Uterus (tissue), 2 donors: ENCODE results near the gene SNX15.

Experiments
- POLR2A ChIP-seq, 2 donors: fragments of 450-650 bp; IDR thresholded peaks; one replicate each; pipeline ENCODE4 v1.6.1; 2016; ENCODE audit warnings: antibody characterized with exemption in 2 of 2, mild to moderate bottlenecking in 1 of 2, moderate library complexity in 1 of 2
- TF ChIP-seq, protein P1 (sequence below), 4 experiments: fragments of 200-600 bp in 2 of 4; fragments of 450-650 bp in 2 of 4; sonication (generic) in 2 of 4; IDR thresholded peaks; one replicate each; pipeline ENCODE4 v1.5.1; 2016 to 2019; ENCODE audit warnings: antibody characterized with exemption in 4 of 4, mild to moderate bottlenecking in 2 of 4, moderate library complexity in 1 of 4

DNA sequence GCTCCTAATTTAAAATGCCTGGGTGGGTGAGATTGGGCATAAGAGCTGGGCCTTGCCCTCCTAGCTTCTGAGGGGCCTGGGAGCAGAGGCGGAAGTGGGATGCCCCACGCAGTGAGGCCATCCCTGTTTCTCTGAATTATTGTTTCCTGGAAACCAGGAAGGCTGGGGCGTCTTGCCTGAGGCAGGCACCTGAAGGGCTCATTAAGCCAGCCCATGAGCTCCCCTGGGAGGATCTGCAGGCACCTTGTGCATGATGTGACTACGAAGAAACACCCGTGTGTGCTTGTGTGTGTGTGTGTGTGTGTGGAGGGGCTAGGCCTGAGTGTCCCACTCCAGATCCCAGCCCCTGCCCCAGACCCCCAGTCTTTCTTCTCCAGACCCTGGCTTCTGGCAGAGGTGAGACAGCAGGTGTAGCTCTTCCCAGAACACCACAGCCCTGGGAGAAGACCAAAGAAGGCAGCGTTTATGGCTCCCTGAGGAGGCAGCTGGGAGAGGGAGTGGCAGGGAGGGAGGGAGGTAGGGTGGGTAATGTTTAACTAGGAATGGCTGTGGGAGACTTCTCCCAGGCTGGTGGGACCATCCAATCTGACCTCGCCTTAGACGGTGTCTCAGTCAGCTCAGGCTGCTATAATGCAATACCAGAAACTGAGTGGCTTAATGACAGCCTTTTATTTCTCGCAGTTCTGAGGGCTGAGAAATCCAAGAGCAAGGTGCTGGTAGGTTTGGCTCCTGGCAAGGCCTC is 28.4 kb upstream of the SNX15 start:
- TF ChIP-seq, protein P1, sequence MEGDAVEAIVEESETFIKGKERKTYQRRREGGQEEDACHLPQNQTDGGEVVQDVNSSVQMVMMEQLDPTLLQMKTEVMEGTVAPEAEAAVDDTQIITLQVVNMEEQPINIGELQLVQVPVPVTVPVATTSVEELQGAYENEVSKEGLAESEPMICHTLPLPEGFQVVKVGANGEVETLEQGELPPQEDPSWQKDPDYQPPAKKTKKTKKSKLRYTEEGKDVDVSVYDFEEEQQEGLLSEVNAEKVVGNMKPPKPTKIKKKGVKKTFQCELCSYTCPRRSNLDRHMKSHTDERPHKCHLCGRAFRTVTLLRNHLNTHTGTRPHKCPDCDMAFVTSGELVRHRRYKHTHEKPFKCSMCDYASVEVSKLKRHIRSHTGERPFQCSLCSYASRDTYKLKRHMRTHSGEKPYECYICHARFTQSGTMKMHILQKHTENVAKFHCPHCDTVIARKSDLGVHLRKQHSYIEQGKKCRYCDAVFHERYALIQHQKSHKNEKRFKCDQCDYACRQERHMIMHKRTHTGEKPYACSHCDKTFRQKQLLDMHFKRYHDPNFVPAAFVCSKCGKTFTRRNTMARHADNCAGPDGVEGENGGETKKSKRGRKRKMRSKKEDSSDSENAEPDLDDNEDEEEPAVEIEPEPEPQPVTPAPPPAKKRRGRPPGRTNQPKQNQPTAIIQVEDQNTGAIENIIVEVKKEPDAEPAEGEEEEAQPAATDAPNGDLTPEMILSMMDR (IDR thresholded peaks at IDR 0.05): no peak
- no peak for TF ChIP-seq POLR2A (IDR thresholded peaks at IDR 0.05)
